Upper lobe of left lung (tissue), 6 donors: ENCODE data around the gene M6PR. TPM values are rescaled to one million over a fixed set of nuclear protein-coding genes. Genes with fewer than 3 reads are reported as not detected.

Experiments used
- ATAC-seq, 2 donors: fragments of 200-7000 bp; cut with Tn5 transposase; one replicate each; pipeline ENCODE4 v1.9.1; 2022; ENCODE audit warnings: mild to moderate bottlenecking in 2 of 2, moderate library complexity in 2 of 2; ENCODE audit not compliant: low FRiP score in 2 of 2
- DNase-seq, 2 donors: peaks; one replicate each; pipeline ENCODE4 v3.0.0-alpha.2; 2019 to 2020
- H3K27ac ChIP-seq, 4 donors: fragments of 200-600 bp; sonication (generic); one replicate each; pipeline ENCODE4 v1.5.1; 2016 to 2019
- H3K27me3 ChIP-seq, 4 donors: fragments of 200-600 bp; sonication (generic); one replicate each; pipeline ENCODE4 v1.5.1; 2017 to 2019
- H3K36me3 ChIP-seq, 4 donors: fragments of 200-600 bp; sonication (generic); one replicate each; pipeline ENCODE4 v1.5.1; 2016 to 2019
- H3K4me1 ChIP-seq, 4 donors: fragments of 200-600 bp; sonication (generic); one replicate each; pipeline ENCODE4 v1.5.1; 2018 to 2019
- H3K4me3 ChIP-seq, 4 donors: fragments of 200-600 bp; sonication (generic); one replicate each; pipeline ENCODE4 v1.5.1; 2017 to 2019; ENCODE audit warnings: mild to moderate bottlenecking in 2 of 4, moderate library complexity in 1 of 4
- H3K9me3 ChIP-seq, 4 donors: fragments of 200-600 bp; sonication (generic); one replicate each; pipeline ENCODE4 v1.5.1; 2018 to 2019
- CTCF ChIP-seq, 6 experiments: fragments of 450-650 bp in 4 of 6; fragments of 200-600 bp in 2 of 6; sonication (generic) in 2 of 6; IDR thresholded peaks; one replicate each; pipeline ENCODE4 v1.5.1; 2016 to 2019; ENCODE audit warnings: antibody characterized with exemption in 6 of 6
- EP300 ChIP-seq, 4 donors: sonication (generic); formaldehyde crosslinking; IDR thresholded peaks; one replicate each; pipeline ENCODE4 v1.5.1; 2017; ENCODE audit warnings: antibody characterized with exemption in 4 of 4, control low read depth in 2 of 4
- POLR2A ChIP-seq, 4 donors: fragments of 450-650 bp; IDR thresholded peaks; one replicate each; pipeline ENCODE4 v1.5.1; 2016 to 2017; ENCODE audit warnings: antibody characterized with exemption in 4 of 4, mild to moderate bottlenecking in 2 of 4
- POLR2AphosphoS5 ChIP-seq, 2 donors: sonication (generic); formaldehyde crosslinking; IDR thresholded peaks; one replicate each; pipeline ENCODE4 v1.5.1; 2017; ENCODE audit warnings: antibody characterized with exemption in 2 of 2
- WGBS, 2 donors: methylation state at CpG; one replicate each; pipeline ENCODE4 v1.1.5; 2017 to 2018; 5-methylcytosine and 5-hydroxymethylcytosine counted together
- total RNA-seq, 6 donors: library from RNA; depleted of rRNA in 4 of 6; stranded (reverse); fragments of >200 nt in 4 of 6; gene quantifications; one replicate each; pipeline versions ENCODE4 v1.1.0 to v1.2.1, GENCODE V29; 2016 to 2021
- donor health status: DM: no; HTN: no; CAD: no; lungs with moderate emphysema.
- donor health status: DM: no; HTN: yes; CAD: no; lungs with severe emphysema.

The M6PR gene
- total RNA-seq, 6 donors from 2014 or later, result 136 to 239 (median 175) TPM

GRCh38 chr12:8950702-8951478, 1.4 kb upstream of the M6PR start:
- no peak for DNase-seq
- Histone ChIP-seq H3K27me3 (no peaks in the 10 kb centered on the region), H3K36me3 (peaks cover 0 to 3% (median under 1%) of the 10 kb centered on the region in 4 donors), H3K9me3 (no peaks in the 10 kb centered on the region), H3K4me1 (peaks cover 20 to 37% (median 25%) of the 10 kb centered on the region in 4 donors), H3K4me3 (peak overlapping the region; percentile 66 to 94 (median 80)), H3K27ac (peak overlapping the region; percentile 43 to 98 (median 96))
- no peak for ATAC-seq
- TF ChIP-seq POLR2AphosphoS5 (IDR thresholded peaks at IDR 0.05), result no peak
- peak in 1 of 6 experiments; percentile 22 for TF ChIP-seq CTCF (IDR thresholded peaks at IDR 0.05)
- WGBS, 2 donors, result 8 to 9% methylated on average over 9 of the region's 9 CpGs

- no peak for TF ChIP-seq EP300 (IDR thresholded peaks at IDR 0.05)
- TF ChIP-seq POLR2AphosphoS5 (IDR thresholded peaks at IDR 0.05), result no peak
- peak in 1 of 6 experiments; percentile 1 for TF ChIP-seq CTCF (IDR thresholded peaks at IDR 0.05)
- H3K27ac ChIP-seq, result peak overlapping the region; percentile 95 to 99 (median 98)
- H3K4me3 ChIP-seq, result peak overlapping the region; percentile 66 to 94 (median 80)
- H3K9me3 ChIP-seq, result no peaks in the 10 kb centered on the region
- no peaks in the 10 kb centered on the region for H3K27me3 ChIP-seq
- peaks cover 20 to 37% (median 25%) of the 10 kb centered on the region in 4 donors for H3K4me1 ChIP-seq
- ATAC-seq (peak in 1 of 2 donors; percentile 5), DNase-seq (no peak)
- peaks cover 3 to 10% (median 7%) of the 10 kb centered on the region in 4 donors for H3K36me3 ChIP-seq
- 1% methylated on average over 7 of the region's 7 CpGs for WGBS, 2 donors
These were observed 729 bp upstream of the M6PR start for GRCh38 chr12:8950221-8950527.

GRCh38 chr12:8948701-8949341, 624 bp downstream of the M6PR start:
- DNase-seq, result peak in 1 of 2 donors; percentile 32
- TF ChIP-seq POLR2A (IDR thresholded peaks at IDR 0.05) (no peak), CTCF (IDR thresholded peaks at IDR 0.05) (no peak), EP300 (IDR thresholded peaks at IDR 0.05) (no peak), POLR2AphosphoS5 (IDR thresholded peaks at IDR 0.05) (no peak)
- H3K9me3 ChIP-seq, result no peaks in the 10 kb centered on the region
- H3K36me3 ChIP-seq, result peaks cover 14 to 24% (median 17%) of the 10 kb centered on the region in 4 donors
- no peaks in the 10 kb centered on the region for H3K27me3 ChIP-seq
- H3K27ac ChIP-seq, result peak overlapping the region; percentile 95 to 99 (median 98)
- peak; percentile 3 to 13 for ATAC-seq
- 1 to 2% methylated on average over 12 to 15 of the region's 15 CpGs for WGBS, 2 donors
- peaks cover 20 to 37% (median 25%) of the 10 kb centered on the region in 4 donors for H3K4me1 ChIP-seq
- peak overlapping the region; percentile 66 to 94 (median 80) for H3K4me3 ChIP-seq

- no peak for ATAC-seq
- DNase-seq, result no peak
- Histone ChIP-seq H3K9me3 (no peaks in the 10 kb centered on the region), H3K27me3 (no peaks in the 10 kb centered on the region), H3K4me1 (peaks cover 20 to 37% (median 25%) of the 10 kb centered on the region in 4 donors), H3K27ac (no peak overlapping the region), H3K36me3 (peaks cover 23 to 35% (median 27%) of the 10 kb centered on the region in 4 donors), H3K4me3 (peak overlapping the region in 1 of 4 donors; percentile 66)
- TF ChIP-seq POLR2A (IDR thresholded peaks at IDR 0.05), result no peak
- TF ChIP-seq POLR2AphosphoS5 (IDR thresholded peaks at IDR 0.05), result no peak
- no peak for TF ChIP-seq CTCF (IDR thresholded peaks at IDR 0.05)
- no peak for TF ChIP-seq EP300 (IDR thresholded peaks at IDR 0.05)
These were observed 1.7 kb downstream of the M6PR start for GRCh38 chr12:8947737-8948136.
